ENCODE measurements around the gene OR4F6.

DNA sequence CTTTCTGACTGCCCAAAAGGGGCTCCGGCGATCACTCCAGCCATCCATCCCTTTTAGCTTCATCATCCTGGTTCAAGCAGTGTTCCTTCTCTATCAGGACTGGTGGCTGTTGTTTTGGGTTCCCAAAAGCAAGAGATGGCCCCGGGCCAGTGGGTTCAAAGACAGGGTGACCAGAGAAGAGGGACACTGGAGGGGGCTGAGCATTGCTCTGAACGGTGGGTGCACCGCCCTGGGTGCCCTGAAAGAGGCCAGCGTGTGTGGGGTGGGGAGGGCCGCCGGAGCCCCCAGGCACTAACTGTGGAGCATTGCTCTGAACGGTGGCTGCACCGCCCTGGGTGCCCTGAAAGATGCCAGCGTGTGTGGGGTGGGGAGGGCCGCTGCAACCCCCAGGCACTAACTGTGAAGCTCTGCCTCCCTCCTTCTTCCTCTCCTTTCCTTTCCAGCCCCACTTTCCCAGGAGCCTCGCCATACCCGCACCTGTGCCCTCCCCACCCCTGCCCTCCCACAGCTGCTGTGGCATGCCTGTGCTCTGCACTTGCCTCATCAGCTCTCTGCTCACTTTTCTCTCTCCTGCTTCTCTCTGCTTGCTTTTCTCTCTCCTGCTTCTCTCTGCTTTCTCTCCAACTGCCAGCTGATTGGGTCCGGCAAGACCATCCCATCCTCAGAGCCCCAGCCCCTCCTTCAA is 37.4 kb upstream of the OR4F6 start:
- TF ChIP-seq, protein P1, sequence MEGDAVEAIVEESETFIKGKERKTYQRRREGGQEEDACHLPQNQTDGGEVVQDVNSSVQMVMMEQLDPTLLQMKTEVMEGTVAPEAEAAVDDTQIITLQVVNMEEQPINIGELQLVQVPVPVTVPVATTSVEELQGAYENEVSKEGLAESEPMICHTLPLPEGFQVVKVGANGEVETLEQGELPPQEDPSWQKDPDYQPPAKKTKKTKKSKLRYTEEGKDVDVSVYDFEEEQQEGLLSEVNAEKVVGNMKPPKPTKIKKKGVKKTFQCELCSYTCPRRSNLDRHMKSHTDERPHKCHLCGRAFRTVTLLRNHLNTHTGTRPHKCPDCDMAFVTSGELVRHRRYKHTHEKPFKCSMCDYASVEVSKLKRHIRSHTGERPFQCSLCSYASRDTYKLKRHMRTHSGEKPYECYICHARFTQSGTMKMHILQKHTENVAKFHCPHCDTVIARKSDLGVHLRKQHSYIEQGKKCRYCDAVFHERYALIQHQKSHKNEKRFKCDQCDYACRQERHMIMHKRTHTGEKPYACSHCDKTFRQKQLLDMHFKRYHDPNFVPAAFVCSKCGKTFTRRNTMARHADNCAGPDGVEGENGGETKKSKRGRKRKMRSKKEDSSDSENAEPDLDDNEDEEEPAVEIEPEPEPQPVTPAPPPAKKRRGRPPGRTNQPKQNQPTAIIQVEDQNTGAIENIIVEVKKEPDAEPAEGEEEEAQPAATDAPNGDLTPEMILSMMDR (IDR thresholded peaks at IDR 0.05), result no peak
- TF ChIP-seq POLR2A (IDR thresholded peaks at IDR 0.05), result no peak

Measured in suprapubic skin (tissue), 3 donors.